Lower leg skin (tissue), 3 donors: Measurements from ENCODE around the gene SCAPER.

Experiments used
- CTCF ChIP-seq, 3 donors: fragments of 450-650 bp; IDR thresholded peaks; one replicate each; pipeline ENCODE4 v1.5.1; 2016; ENCODE audit warnings: antibody characterized with exemption in 3 of 3, mild to moderate bottlenecking in 3 of 3, moderate library complexity in 2 of 3
- POLR2A ChIP-seq, 2 donors: fragments of 450-650 bp; IDR thresholded peaks; one replicate each; pipeline ENCODE4 v1.6.1; 2016 to 2017; ENCODE audit warnings: antibody characterized with exemption in 2 of 2, mild to moderate bottlenecking in 1 of 2, moderate library complexity in 1 of 2

DNA sequence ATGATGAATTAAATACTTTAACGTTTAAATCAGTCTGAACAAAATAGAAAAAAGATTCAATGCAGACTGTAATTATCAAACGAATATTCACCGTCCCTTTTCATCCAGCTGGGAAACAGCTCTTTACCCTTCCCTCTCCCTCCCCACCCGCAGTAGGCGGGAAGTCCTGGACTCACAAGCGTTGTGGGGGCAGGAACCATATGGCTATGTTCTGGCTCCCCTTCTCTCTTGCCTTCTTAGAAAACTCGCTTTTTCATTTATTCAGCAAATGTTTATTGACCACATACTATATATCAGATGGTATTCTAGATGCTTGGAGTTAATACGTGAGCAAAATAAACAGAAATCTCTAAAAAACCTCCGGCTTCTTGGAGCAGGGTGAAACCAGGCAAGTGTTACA lies 715 bp upstream of the SCAPER start:
- TF ChIP-seq CTCF (IDR thresholded peaks at IDR 0.05) (no peak), POLR2A (IDR thresholded peaks at IDR 0.05) (no peak)
